Measurements from ENCODE around the gene SLC9A9.
A peak's percentile ranks its signal among the peaks of the same experiment; 100 is the strongest.
"Not testable (repeated sequence)": the region's sequence is repeated elsewhere in the genome, so short reads cannot be mapped to it uniquely, and the experiment has no call there.

SLC9A9 gene

DNA sequence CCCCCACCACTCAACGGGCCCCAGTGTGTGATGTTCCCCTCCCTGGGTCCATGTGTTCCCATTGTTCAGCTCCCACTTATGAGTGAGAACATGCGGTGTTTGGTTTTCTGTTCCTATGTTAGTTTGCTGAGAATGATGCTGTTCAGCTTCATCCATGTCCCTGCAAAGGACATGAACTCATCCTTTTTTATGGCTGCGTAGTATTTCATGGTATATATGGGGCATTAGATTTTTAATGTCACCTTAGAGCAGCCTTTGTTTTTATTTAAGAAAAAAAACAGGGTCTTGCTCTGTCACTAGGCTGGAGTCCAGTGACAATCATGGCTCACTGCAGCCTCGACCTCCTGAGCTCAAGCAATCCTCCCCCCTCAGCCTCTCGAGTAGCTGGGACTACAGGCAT, 568.7 kb downstream of the SLC9A9 start:
- POLR2A ChIA-PET; H3K27ac ChIP-seq (ENCODE audit: insufficient read depth in 1 of 2, low read depth in 1 of 2, low read length in 2 of 2, poor library complexity in 1 of 2, severe bottlenecking in 2 of 2); CTCF ChIA-PET; H3K27me3 ChIP-seq (replicated peaks in 2 of 5; ENCODE audit: control insufficient read depth in 4 of 5, insufficient read depth in 5 of 5, low read length in 4 of 5); H3K4me3 ChIP-seq (ENCODE audit: control insufficient read depth in 1 of 7, extremely low read depth in 1 of 7, insufficient read depth in 4 of 7, low read depth in 2 of 7, low read length in 6 of 7); H3K36me3 ChIP-seq (ENCODE audit: control insufficient read depth in 4 of 4, insufficient read depth in 4 of 4, low read length in 3 of 4); DNase-seq; H3K9me3 ChIP-seq (ENCODE audit: control extremely low read depth in 1 of 5, control insufficient read depth in 4 of 5, insufficient read depth in 2 of 5, low read depth in 1 of 5, low read length in 4 of 5): not testable (repeated sequence)
- peaks cover 5 to 35% (median 29%) of the 10 kb centered on the region in 4 experiments for H3K4me1 ChIP-seq (ENCODE audit: control extremely low read depth in 1 of 4, control insufficient read depth in 4 of 4, insufficient read depth in 4 of 4, low read length in 3 of 4)
- WGBS (ENCODE audit: insufficient coverage): 92% methylated on average over 2 of the region's 5 CpGs

- Histone ChIP-seq H3K36me3 (ENCODE audit: control insufficient read depth in 4 of 4, insufficient read depth in 4 of 4, low read length in 3 of 4) (no peaks in the 10 kb centered on the region), H3K27ac (ENCODE audit: insufficient read depth in 1 of 2, low read depth in 1 of 2, low read length in 2 of 2, poor library complexity in 1 of 2, severe bottlenecking in 2 of 2) (no peak overlapping the region), H3K9me3 (ENCODE audit: control extremely low read depth in 1 of 5, control insufficient read depth in 4 of 5, insufficient read depth in 2 of 5, low read depth in 1 of 5, low read length in 4 of 5) (no peaks in the 10 kb centered on the region), H3K27me3 (replicated peaks in 2 of 5; ENCODE audit: control insufficient read depth in 4 of 5, insufficient read depth in 5 of 5, low read length in 4 of 5) (no peaks in the 10 kb centered on the region), H3K4me1 (ENCODE audit: control extremely low read depth in 1 of 4, control insufficient read depth in 4 of 4, insufficient read depth in 4 of 4, low read length in 3 of 4) (peaks cover 5 to 35% (median 29%) of the 10 kb centered on the region in 4 experiments), H3K4me3 (ENCODE audit: control insufficient read depth in 1 of 7, extremely low read depth in 1 of 7, insufficient read depth in 4 of 7, low read depth in 2 of 7, low read length in 6 of 7) (no peak overlapping the region)
- DNase-seq: peak; percentile 25 to 69 (median 43)
- ChIA-PET POLR2A (no interaction called here), CTCF (interaction anchor here (1.0 to 1.1 kb wide), 2 partner anchors 10 to 158 kb away, joined by 3 read pairs; no protein-coding TSS in a partner anchor)
- WGBS (ENCODE audit: insufficient coverage): 0% methylated on average over 1 of the region's 1 CpG
These were observed 569.5 kb downstream of the SLC9A9 start for GRCh38 chr3:143278721-143279120.

DNA sequence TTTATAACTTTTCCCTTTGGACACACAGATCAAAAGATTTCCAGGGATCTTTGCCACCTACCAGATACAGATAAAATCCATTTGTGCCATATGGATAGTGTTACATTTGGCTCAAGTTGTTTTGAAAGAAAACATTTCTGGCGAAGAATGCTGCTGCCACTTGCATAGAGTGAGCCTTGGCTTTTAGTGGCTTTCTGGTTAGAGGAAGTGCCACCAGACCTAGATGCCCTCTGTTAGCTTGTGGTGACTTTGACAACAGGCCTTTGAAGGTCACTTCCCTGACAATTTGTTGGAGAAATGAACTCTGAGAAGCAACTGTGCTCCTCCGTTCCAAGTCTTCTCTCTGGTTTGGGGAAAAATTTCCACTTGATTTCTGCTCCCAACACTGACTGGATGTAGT, 570.7 kb downstream of the SLC9A9 start:
- DNase-seq: peak in 2 of 3 donors; percentile 37 to 49
- H3K9me3 ChIP-seq (ENCODE audit: control extremely low read depth in 1 of 5, control insufficient read depth in 4 of 5, insufficient read depth in 2 of 5, low read depth in 1 of 5, low read length in 4 of 5): no peaks in the 10 kb centered on the region
- no peak overlapping the region for H3K4me3 ChIP-seq (ENCODE audit: control insufficient read depth in 1 of 7, extremely low read depth in 1 of 7, insufficient read depth in 4 of 7, low read depth in 2 of 7, low read length in 6 of 7)
- ChIA-PET POLR2A (no interaction called here), CTCF (interaction anchor here (0.6 to 1.2 kb wide), 3 partner anchors 9 to 1837 kb away, joined by 3 read pairs; no protein-coding TSS in a partner anchor)
- H3K36me3 ChIP-seq (ENCODE audit: control insufficient read depth in 4 of 4, insufficient read depth in 4 of 4, low read length in 3 of 4): no peaks in the 10 kb centered on the region
- H3K27ac ChIP-seq (ENCODE audit: insufficient read depth in 1 of 2, low read depth in 1 of 2, low read length in 2 of 2, poor library complexity in 1 of 2, severe bottlenecking in 2 of 2): no peak overlapping the region
- peaks cover 5 to 35% (median 29%) of the 10 kb centered on the region in 4 experiments for H3K4me1 ChIP-seq (ENCODE audit: control extremely low read depth in 1 of 4, control insufficient read depth in 4 of 4, insufficient read depth in 4 of 4, low read length in 3 of 4)
- 100% methylated on average over 1 of the region's 2 CpGs for WGBS (ENCODE audit: insufficient coverage)
- no peaks in the 10 kb centered on the region for H3K27me3 ChIP-seq (replicated peaks in 2 of 5; ENCODE audit: control insufficient read depth in 4 of 5, insufficient read depth in 5 of 5, low read length in 4 of 5)

DNA sequence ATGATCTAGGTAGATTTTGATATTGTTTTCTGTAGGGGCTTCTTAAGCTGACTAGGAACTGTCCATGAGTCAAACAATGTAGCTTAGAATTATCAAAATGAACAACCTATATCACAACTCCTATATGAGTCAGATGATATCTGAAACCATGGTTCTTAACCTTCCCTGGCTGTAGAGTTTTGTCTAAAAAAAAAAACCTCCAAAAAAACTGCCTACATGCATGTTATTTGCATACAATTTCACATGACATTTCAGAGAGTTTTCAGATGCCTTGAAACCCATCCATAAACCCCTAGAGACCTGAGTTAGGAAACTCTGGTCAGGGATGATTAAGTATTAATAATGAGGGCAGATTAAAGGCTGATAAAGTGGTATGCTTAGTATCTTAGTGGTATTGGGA, 571.7 kb downstream of the SLC9A9 start:
- ChIA-PET CTCF (interaction anchor here (0.7 to 1.1 kb wide), 2 partner anchors 9 to 22 kb away, joined by 3 read pairs; no protein-coding TSS in a partner anchor), POLR2A (no interaction called here)
- H3K36me3 ChIP-seq (ENCODE audit: control insufficient read depth in 4 of 4, insufficient read depth in 4 of 4, low read length in 3 of 4): no peaks in the 10 kb centered on the region
- DNase-seq: no peak
- no peak overlapping the region for H3K27ac ChIP-seq (ENCODE audit: insufficient read depth in 1 of 2, low read depth in 1 of 2, low read length in 2 of 2, poor library complexity in 1 of 2, severe bottlenecking in 2 of 2)
- H3K9me3 ChIP-seq (ENCODE audit: control extremely low read depth in 1 of 5, control insufficient read depth in 4 of 5, insufficient read depth in 2 of 5, low read depth in 1 of 5, low read length in 4 of 5): no peaks in the 10 kb centered on the region
- H3K4me3 ChIP-seq (ENCODE audit: control insufficient read depth in 1 of 7, extremely low read depth in 1 of 7, insufficient read depth in 4 of 7, low read depth in 2 of 7, low read length in 6 of 7): no peak overlapping the region
- H3K4me1 ChIP-seq (ENCODE audit: control extremely low read depth in 1 of 4, control insufficient read depth in 4 of 4, insufficient read depth in 4 of 4, low read length in 3 of 4): peaks cover 5 to 35% (median 29%) of the 10 kb centered on the region in 4 experiments
- no peaks in the 10 kb centered on the region for H3K27me3 ChIP-seq (replicated peaks in 2 of 5; ENCODE audit: control insufficient read depth in 4 of 5, insufficient read depth in 5 of 5, low read length in 4 of 5)

DNA sequence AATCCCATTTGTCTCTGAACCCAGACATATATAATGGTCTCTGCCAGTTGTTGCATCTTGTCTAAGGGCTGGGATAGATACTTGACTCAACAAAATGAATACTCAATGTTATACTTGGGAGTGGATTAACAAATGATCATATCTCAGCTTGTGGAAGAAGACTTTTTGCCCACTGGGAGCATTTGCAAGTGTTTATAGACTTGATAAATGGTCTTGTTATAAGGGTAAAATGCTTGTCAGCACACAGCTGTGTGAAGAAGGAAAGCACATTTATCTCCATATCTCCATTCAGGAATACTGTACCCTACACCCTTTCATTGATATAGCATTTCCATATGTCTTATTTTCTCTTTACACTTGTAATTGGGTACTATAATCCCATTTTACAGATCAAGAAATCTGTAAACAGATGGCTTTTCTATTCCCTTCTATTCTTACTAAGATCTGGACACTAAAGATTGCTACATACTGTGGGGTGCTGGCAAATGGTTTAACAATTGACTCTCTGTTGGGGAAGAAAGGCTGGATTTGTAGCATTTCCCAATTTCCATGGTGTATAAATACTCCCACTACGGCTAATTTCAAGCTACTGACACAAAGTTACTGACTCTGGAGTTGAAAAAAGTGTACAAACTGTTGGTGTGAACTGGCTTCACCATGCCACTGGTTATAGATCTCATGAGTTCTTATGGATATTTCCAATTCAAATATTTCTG, 574.1 kb downstream of the SLC9A9 start:
- ChIA-PET POLR2A (no interaction called here), CTCF (interaction anchor here (1.0 kb wide), 2 partner anchors 12 to 53 kb away, joined by 3 read pairs; no protein-coding TSS in a partner anchor)
- DNase-seq: no peak
- Histone ChIP-seq H3K27me3 (replicated peaks in 2 of 5; ENCODE audit: control insufficient read depth in 4 of 5, insufficient read depth in 5 of 5, low read length in 4 of 5) (no peaks in the 10 kb centered on the region), H3K4me3 (ENCODE audit: control insufficient read depth in 1 of 7, extremely low read depth in 1 of 7, insufficient read depth in 4 of 7, low read depth in 2 of 7, low read length in 6 of 7) (no peak overlapping the region), H3K36me3 (ENCODE audit: control insufficient read depth in 4 of 4, insufficient read depth in 4 of 4, low read length in 3 of 4) (no peaks in the 10 kb centered on the region), H3K4me1 (ENCODE audit: control extremely low read depth in 1 of 4, control insufficient read depth in 4 of 4, insufficient read depth in 4 of 4, low read length in 3 of 4) (peaks cover 5 to 35% (median 29%) of the 10 kb centered on the region in 4 experiments), H3K9me3 (ENCODE audit: control extremely low read depth in 1 of 5, control insufficient read depth in 4 of 5, insufficient read depth in 2 of 5, low read depth in 1 of 5, low read length in 4 of 5) (no peaks in the 10 kb centered on the region), H3K27ac (ENCODE audit: insufficient read depth in 1 of 2, low read depth in 1 of 2, low read length in 2 of 2, poor library complexity in 1 of 2, severe bottlenecking in 2 of 2) (no peak overlapping the region)
- WGBS (ENCODE audit: insufficient coverage): no CpG with 5 or more reads among the region's 1 CpG

- Histone ChIP-seq H3K27me3 (replicated peaks in 2 of 5; ENCODE audit: control insufficient read depth in 4 of 5, insufficient read depth in 5 of 5, low read length in 4 of 5) (no peaks in the 10 kb centered on the region), H3K27ac (ENCODE audit: insufficient read depth in 1 of 2, low read depth in 1 of 2, low read length in 2 of 2, poor library complexity in 1 of 2, severe bottlenecking in 2 of 2) (no peak overlapping the region), H3K9me3 (ENCODE audit: control extremely low read depth in 1 of 5, control insufficient read depth in 4 of 5, insufficient read depth in 2 of 5, low read depth in 1 of 5, low read length in 4 of 5) (no peaks in the 10 kb centered on the region), H3K36me3 (ENCODE audit: control insufficient read depth in 4 of 4, insufficient read depth in 4 of 4, low read length in 3 of 4) (no peaks in the 10 kb centered on the region), H3K4me3 (ENCODE audit: control insufficient read depth in 1 of 7, extremely low read depth in 1 of 7, insufficient read depth in 4 of 7, low read depth in 2 of 7, low read length in 6 of 7) (no peak overlapping the region), H3K4me1 (ENCODE audit: control extremely low read depth in 1 of 4, control insufficient read depth in 4 of 4, insufficient read depth in 4 of 4, low read length in 3 of 4) (peaks cover 0 to 5% (median 4%) of the 10 kb centered on the region in 4 experiments)
- POLR2A ChIA-PET: no interaction called here
- no peak for DNase-seq
- CTCF ChIA-PET: no interaction called here
- 100% methylated on average over 2 of the region's 2 CpGs for WGBS (ENCODE audit: insufficient coverage)
These were observed 577.1 kb downstream of the SLC9A9 start for GRCh38 chr3:143271136-143271535.

DNA sequence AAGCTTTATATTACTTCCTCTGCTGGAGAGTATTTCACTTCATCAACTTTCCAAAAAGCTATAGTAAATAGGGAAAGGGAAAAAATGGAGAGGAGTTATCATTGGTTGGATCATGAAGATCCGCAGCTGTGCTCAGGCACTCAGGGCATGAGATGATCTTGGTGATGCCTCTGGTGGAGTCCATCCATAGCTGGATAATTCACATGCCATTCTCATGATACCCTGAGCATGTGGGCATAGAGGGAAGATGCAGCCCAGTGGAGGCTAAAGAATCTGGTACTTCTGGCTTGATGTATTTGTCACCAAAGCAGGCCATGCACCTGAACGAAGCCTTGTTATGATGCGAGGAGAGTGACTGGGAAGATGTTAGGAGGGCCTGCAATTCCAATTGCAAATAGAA, 578.5 kb downstream of the SLC9A9 start:
- 100% methylated on average over 2 of the region's 3 CpGs for WGBS (ENCODE audit: insufficient coverage)
- POLR2A ChIA-PET: interaction anchor here (0.5 kb wide), 1 partner anchor 67 kb away, joined by 3 read pairs; no protein-coding TSS in a partner anchor
- Histone ChIP-seq H3K9me3 (ENCODE audit: control extremely low read depth in 1 of 5, control insufficient read depth in 4 of 5, insufficient read depth in 2 of 5, low read depth in 1 of 5, low read length in 4 of 5) (no peaks in the 10 kb centered on the region), H3K27ac (ENCODE audit: insufficient read depth in 1 of 2, low read depth in 1 of 2, low read length in 2 of 2, poor library complexity in 1 of 2, severe bottlenecking in 2 of 2) (no peak overlapping the region), H3K27me3 (replicated peaks in 2 of 5; ENCODE audit: control insufficient read depth in 4 of 5, insufficient read depth in 5 of 5, low read length in 4 of 5) (no peaks in the 10 kb centered on the region), H3K4me3 (ENCODE audit: control insufficient read depth in 1 of 7, extremely low read depth in 1 of 7, insufficient read depth in 4 of 7, low read depth in 2 of 7, low read length in 6 of 7) (no peak overlapping the region), H3K4me1 (ENCODE audit: control extremely low read depth in 1 of 4, control insufficient read depth in 4 of 4, insufficient read depth in 4 of 4, low read length in 3 of 4) (peaks cover 0 to 2% (median 0%) of the 10 kb centered on the region in 4 experiments), H3K36me3 (ENCODE audit: control insufficient read depth in 4 of 4, insufficient read depth in 4 of 4, low read length in 3 of 4) (peaks cover 0 to 2% (median 0%) of the 10 kb centered on the region in 4 experiments)
- DNase-seq: no peak
- CTCF ChIA-PET: interaction anchor here (0.9 to 1.4 kb wide), 2 partner anchors 17 to 27 kb away, joined by 3 to 5 read pairs; no protein-coding TSS in a partner anchor

Measured in common myeloid progenitor, CD34-positive (primary cell).